ENCODE measurements around the gene ZMYND8.
"Not testable (repeated sequence)": the region's sequence is repeated elsewhere in the genome, so short reads cannot be mapped to it uniquely, and the experiment has no call there.

The ZMYND8 gene

DNA sequence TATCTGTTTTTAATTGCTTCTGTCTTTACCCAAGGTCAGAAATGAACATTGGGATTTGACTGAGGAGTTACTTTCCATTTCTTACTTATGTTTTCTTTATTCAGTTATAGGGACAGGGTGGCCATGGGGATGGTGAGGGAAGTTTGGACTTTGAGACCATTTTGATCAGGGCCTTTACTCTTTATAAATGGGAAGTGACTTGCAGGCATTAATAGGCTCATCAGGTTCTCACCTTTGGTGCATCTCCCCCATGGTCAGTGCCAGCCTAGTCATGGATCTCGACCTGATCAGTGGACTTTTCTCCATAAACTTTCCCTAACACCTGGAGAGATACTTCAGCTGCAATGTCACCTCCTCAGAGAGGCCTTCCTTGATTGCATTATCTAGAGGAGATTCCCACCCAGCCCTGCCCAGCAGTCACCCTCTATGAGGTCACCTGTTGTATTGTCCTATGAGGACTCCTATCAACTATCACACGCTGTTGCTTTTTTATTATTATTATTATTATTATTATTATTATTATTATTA, 16.8 kb upstream of the ZMYND8 start:
- ChIA-PET CTCF (interaction anchor here (1.2 to 1.3 kb wide), 2 partner anchors 11 to 100 kb away, joined by 4 to 7 read pairs; no protein-coding TSS in a partner anchor), POLR2A (interaction anchor here (3.4 kb wide), 1 partner anchor 15 kb away, joined by 18 read pairs; the partner anchor contains the start of gene ZMYND8)
- DNase-seq (ENCODE audit: extremely low spot score) = no peak
- TF ChIP-seq FOXK2 (IDR thresholded peaks at IDR 0.05) = no peak
- no peak for TF ChIP-seq CTBP1 (IDR thresholded peaks at IDR 0.05; ENCODE audit: borderline replicate concordance)
- TF ChIP-seq HDGF (IDR thresholded peaks at IDR 0.05; ENCODE audit: borderline replicate concordance) = no peak
- TF ChIP-seq, protein P1, sequence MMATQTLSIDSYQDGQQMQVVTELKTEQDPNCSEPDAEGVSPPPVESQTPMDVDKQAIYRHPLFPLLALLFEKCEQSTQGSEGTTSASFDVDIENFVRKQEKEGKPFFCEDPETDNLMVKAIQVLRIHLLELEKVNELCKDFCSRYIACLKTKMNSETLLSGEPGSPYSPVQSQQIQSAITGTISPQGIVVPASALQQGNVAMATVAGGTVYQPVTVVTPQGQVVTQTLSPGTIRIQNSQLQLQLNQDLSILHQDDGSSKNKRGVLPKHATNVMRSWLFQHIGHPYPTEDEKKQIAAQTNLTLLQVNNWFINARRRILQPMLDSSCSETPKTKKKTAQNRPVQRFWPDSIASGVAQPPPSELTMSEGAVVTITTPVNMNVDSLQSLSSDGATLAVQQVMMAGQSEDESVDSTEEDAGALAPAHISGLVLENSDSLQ (IDR thresholded peaks at IDR 0.05) = no peak
- no peak for TF ChIP-seq SUZ12 (IDR thresholded peaks at IDR 0.05)

DNA sequence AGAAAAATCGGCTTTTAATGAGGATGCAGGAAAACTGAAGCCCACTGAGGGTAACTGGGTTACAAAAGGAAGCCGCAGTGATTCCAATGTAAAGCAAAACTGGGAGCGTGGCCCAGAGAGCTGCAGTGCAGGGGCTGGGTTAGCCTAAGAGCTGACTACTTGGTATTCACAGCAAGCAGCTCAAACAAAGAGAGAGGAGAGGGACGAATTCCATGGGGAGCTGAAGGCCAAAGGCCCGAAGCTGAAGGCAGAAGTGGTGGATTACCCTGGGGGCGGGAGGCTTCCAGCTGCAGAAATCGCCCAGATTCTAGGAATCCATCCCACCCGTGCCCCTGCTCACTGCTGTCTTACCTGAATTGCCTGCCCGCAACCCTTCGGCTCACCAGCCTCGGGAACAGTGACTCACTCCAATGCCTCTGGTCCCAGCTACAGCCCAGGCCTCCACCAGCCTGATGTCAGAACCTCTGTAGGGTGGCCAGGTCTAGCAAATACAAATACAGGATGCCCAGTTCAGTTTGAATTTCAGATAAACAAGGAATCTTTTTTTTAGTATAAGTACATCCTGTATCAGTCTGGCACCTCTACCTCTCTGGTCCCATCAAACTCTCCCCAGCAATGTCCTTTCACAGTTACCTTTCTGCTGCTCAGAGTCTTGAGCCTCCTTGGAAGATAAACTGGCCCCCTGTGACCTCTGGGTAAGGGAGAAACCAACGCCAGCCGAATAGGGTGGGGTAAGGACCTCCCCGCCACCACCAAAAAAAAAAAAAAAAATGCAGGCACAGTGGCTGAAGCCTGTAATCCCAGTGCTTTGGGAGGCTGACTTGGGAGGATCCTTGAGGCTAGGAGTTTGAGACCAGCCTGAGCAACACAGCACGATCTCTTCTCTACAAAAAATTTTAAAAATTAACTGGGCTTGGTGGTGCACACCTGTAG, 14.6 kb upstream of the ZMYND8 start:
- no peak for TF ChIP-seq SUZ12 (IDR thresholded peaks at IDR 0.05)
- TF ChIP-seq NFRKB (IDR thresholded peaks at IDR 0.05) = no peak
- no peak for TF ChIP-seq FOXA1 (IDR thresholded peaks at IDR 0.05)
- no peak for TF ChIP-seq ZNF384 (IDR thresholded peaks at IDR 0.05)
- TF ChIP-seq, protein P1 (IDR thresholded peaks at IDR 0.05) = no peak
- no peak for TF ChIP-seq LEF1 (IDR thresholded peaks at IDR 0.05; ENCODE audit: borderline replicate concordance)
- no peak for TF ChIP-seq ELF4 (IDR thresholded peaks at IDR 0.05)
- TF ChIP-seq CTBP1 (IDR thresholded peaks at IDR 0.05; ENCODE audit: borderline replicate concordance) = no peak
- TF ChIP-seq ARNT (IDR thresholded peaks at IDR 0.05) = no peak
- TF ChIP-seq L3MBTL2 (conservative IDR thresholded peaks at IDR 0.05) = no peak
- TF ChIP-seq HDGF (IDR thresholded peaks at IDR 0.05; ENCODE audit: borderline replicate concordance) = no peak
- no peak for TF ChIP-seq FOXK2 (IDR thresholded peaks at IDR 0.05)
- no peak for TF ChIP-seq TARDBP (IDR thresholded peaks at IDR 0.05)
- no peak for TF ChIP-seq SP1 (IDR thresholded peaks at IDR 0.05)
- TF ChIP-seq FOXM1 (IDR thresholded peaks at IDR 0.05; ENCODE audit: borderline replicate concordance) = no peak
- TF ChIP-seq BHLHE40 (IDR thresholded peaks at IDR 0.05; ENCODE audit: borderline replicate concordance) = no peak
- ChIA-PET POLR2A (interaction anchor here (3.4 kb wide), 1 partner anchor 13 kb away, joined by 18 read pairs; the partner anchor contains the start of gene ZMYND8), CTCF (interaction anchor here (0.5 to 1.1 kb wide), 2 partner anchors 13 to 28 kb away, joined by 3 read pairs; no protein-coding TSS in a partner anchor)
- no peak for DNase-seq (ENCODE audit: extremely low spot score)

DNA sequence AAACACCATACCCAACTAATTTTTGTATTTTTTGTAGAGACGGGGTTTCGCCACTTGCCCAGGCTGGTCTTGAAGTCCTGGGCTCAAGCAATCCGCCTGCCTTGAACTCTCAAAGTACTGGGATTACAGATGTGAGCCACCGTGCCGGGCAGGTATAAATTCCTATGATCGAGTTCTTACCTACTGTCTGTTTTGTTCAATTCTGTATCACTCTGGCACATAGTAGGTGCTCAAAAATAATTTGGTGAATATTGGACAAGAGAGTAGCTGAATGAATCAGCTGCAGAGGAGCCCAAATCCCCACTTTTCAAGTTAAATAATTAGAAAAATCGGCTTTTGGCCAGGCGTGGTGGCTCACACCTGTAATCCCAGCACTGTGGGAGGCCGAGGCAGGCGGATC, 13.7 kb upstream of the ZMYND8 start:
- CTCF ChIA-PET = interaction anchor here (0.6 to 1.1 kb wide), 2 partner anchors 14 to 100 kb away, joined by 3 read pairs; no protein-coding TSS in a partner anchor
- DNase-seq (ENCODE audit: extremely low spot score) = no peak
- no peak for TF ChIP-seq HDGF (IDR thresholded peaks at IDR 0.05; ENCODE audit: borderline replicate concordance)
- no peak for TF ChIP-seq FOXM1 (IDR thresholded peaks at IDR 0.05; ENCODE audit: borderline replicate concordance)
- TF ChIP-seq, protein P1 (IDR thresholded peaks at IDR 0.05) = no peak
- TF ChIP-seq SUZ12 (IDR thresholded peaks at IDR 0.05) = no peak
- TF ChIP-seq ZNF384 (IDR thresholded peaks at IDR 0.05) = no peak
- POLR2A ChIA-PET = interaction anchor here (3.4 kb wide), 1 partner anchor 12 kb away, joined by 18 read pairs; the partner anchor contains the start of gene ZMYND8

DNA sequence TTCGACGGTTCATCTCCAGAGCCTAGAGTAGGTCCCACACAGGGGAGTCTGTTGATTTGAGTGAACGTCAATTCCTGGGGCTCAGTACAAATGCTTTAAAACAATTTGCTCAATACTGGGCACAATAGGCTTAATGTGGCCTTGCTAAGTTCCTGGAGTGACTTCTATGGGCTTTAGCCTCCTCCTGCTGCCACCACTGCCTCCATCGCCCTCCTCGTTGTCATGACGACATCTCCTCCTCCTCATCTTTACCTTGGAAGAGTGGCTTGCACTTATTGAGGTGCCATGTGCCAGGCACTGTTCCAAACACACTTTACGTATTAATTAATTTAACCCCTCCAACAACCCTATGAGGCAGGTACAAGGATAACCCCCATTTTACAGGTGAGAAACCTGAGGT, 11.8 kb upstream of the ZMYND8 start:
- no peak for DNase-seq (ENCODE audit: extremely low spot score)
- ChIA-PET POLR2A (no interaction called here), CTCF (no interaction called here)
- no peak for TF ChIP-seq SUZ12 (IDR thresholded peaks at IDR 0.05)
- no peak for TF ChIP-seq HDGF (IDR thresholded peaks at IDR 0.05; ENCODE audit: borderline replicate concordance)
- no peak for TF ChIP-seq ARNT (IDR thresholded peaks at IDR 0.05)
- TF ChIP-seq NFRKB (IDR thresholded peaks at IDR 0.05) = no peak
- TF ChIP-seq, protein P1 (IDR thresholded peaks at IDR 0.05) = no peak
- no peak for TF ChIP-seq SP1 (IDR thresholded peaks at IDR 0.05)
- no peak for TF ChIP-seq FOXM1 (IDR thresholded peaks at IDR 0.05; ENCODE audit: borderline replicate concordance)
- TF ChIP-seq L3MBTL2 (conservative IDR thresholded peaks at IDR 0.05) = no peak

DNA sequence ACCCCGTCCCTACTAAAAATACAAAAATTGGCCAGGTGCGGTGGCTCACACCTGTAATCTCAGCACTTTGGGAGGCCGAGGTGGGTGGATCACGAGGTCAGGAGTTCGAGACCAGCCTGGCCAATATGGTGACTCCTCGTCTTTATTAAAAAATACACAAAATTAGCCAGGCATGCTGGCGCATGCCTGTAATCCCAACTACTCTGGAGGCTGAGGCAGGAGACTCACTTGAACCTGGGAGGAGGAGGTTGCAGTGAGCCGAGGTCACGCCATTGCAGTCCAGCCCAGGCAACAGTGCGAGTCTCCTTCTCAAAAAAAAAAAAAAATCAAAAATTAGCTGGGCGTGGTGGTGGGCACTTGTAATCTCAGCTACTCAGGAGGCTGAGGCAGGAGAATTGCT, 9.8 kb upstream of the ZMYND8 start:
- POLR2A ChIA-PET = interaction anchor here (1.0 kb wide), 1 partner anchor 10 kb away, joined by 3 read pairs; the partner anchor contains the start of gene ZMYND8
- CTCF ChIA-PET; DNase-seq (ENCODE audit: extremely low spot score): not testable (repeated sequence)
